T-cell (primary cell): ENCODE measurements around the gene ZC4H2. TPM values are rescaled to one million over a fixed set of nuclear protein-coding genes. Genes with fewer than 3 reads are reported as not detected.
"Not testable (repeated sequence)": the region's sequence is repeated elsewhere in the genome, so short reads cannot be mapped to it uniquely, and the experiment has no call there.

Source experiments
- ATAC-seq, 4 experiments: fragments of 200-7000 bp in 3 of 4; fragments of 150-1000 bp in 1 of 4; cut with Tn5 transposase; replicated peaks in 1 of 4; 1 replicate in 3 of 4; 2 replicates in 1 of 4; pipeline ENCODE4 v1.10.0; 2021; ENCODE audit warnings: moderate library complexity in 3 of 4, mild to moderate bottlenecking in 2 of 4, moderate number of reproducible peaks in 1 of 4
- CTCF ChIA-PET, 2 donors: fragments of 300-600 bp; sonication (Branson Sonifier 250); formaldehyde crosslinking; loops; one replicate each; lab custom pipeline; 2022; ENCODE audit warnings: antibody characterized with exemption in 2 of 2; lab: Charles Lee
- POLR2A ChIA-PET, 2 donors: fragments of 300-600 bp; sonication (Branson Sonifier 250); formaldehyde crosslinking; loops; one replicate each; lab custom pipeline; 2022; ENCODE audit warnings: antibody characterized with exemption in 2 of 2; lab: Charles Lee
- DNase-seq, 35 experiments: peaks; one replicate each; pipeline versions ENCODE4 v3.0.0 to v3.0.0-alpha.2; 2013 to 2023
- H3K27ac ChIP-seq: one replicate; pipeline ENCODE4 v1.5.1; 2013; ENCODE audit warnings: low read length
- H3K27me3 ChIP-seq, 2 experiments: replicated peaks in 1 of 2; 1 replicate in 1 of 2; 2 replicates in 1 of 2; pipeline versions ENCODE4 v1.6.1 to v1.7.0; 2013; ENCODE audit warnings: low read length in 1 of 2, mixed read lengths in 1 of 2; ENCODE audit not compliant: control insufficient read depth in 2 of 2, insufficient read depth in 2 of 2; ENCODE audit errors: extremely low read depth in 1 of 2
- H3K36me3 ChIP-seq, 2 donors: 1 replicate in 1 of 2; 2 replicates in 1 of 2; pipeline versions ENCODE4 v1.6.1 to v1.7.0; 2013; ENCODE audit warnings: low read length in 1 of 2; ENCODE audit not compliant: control insufficient read depth in 2 of 2, insufficient read depth in 1 of 2; ENCODE audit errors: extremely low read depth in 1 of 2
- H3K4me1 ChIP-seq, 2 experiments: 1 replicate in 1 of 2; 2 replicates in 1 of 2; pipeline versions ENCODE4 v1.6.1 to v1.7.0; 2013; ENCODE audit warnings: low read length in 2 of 2, mixed read lengths in 1 of 2; ENCODE audit not compliant: insufficient read depth in 2 of 2, control insufficient read depth in 1 of 2; ENCODE audit errors: extremely low read depth in 1 of 2
- H3K4me3 ChIP-seq, 2 donors: 1 replicate in 1 of 2; 2 replicates in 1 of 2; pipeline versions ENCODE4 v1.5.1 to v1.7.0; 2013; ENCODE audit warnings: mild to moderate bottlenecking in 2 of 2, low read length in 1 of 2, moderate library complexity in 1 of 2; ENCODE audit not compliant: control insufficient read depth in 1 of 2; ENCODE audit errors: extremely low read depth in 1 of 2
- H3K9me3 ChIP-seq: 2 replicates; pipeline ENCODE4 v1.7.0; 2013
- H3K27ac Mint-ChIP-seq, 2 donors: one replicate each; pipeline ENCODE4 v1.8.0; 2020 to 2021; ENCODE audit warnings: mild to moderate bottlenecking in 2 of 2, mixed read lengths in 2 of 2
- H3K27me3 Mint-ChIP-seq, 2 donors: one replicate each; pipeline ENCODE4 v1.8.0; 2021 to 2022; ENCODE audit warnings: mixed read lengths in 2 of 2
- H3K36me3 Mint-ChIP-seq: one replicate; pipeline ENCODE4 v1.8.0; 2021; ENCODE audit warnings: mixed read lengths
- H3K4me1 Mint-ChIP-seq, 3 donors: one replicate each; pipeline ENCODE4 v1.8.0; 2020 to 2022; ENCODE audit warnings: mixed read lengths in 3 of 3, mild to moderate bottlenecking in 1 of 3
- H3K4me3 Mint-ChIP-seq, 3 donors: one replicate each; pipeline ENCODE4 v1.8.0; 2020 to 2022; ENCODE audit warnings: mild to moderate bottlenecking in 3 of 3, mixed read lengths in 3 of 3, moderate library complexity in 3 of 3
- H3K9me3 Mint-ChIP-seq, 3 donors: one replicate each; pipeline ENCODE4 v1.8.0; 2020 to 2022; ENCODE audit warnings: mixed read lengths in 3 of 3
- WGBS: methylation state at CpG from one replicate; pipeline ENCODE4 v1.1.5; 2013; ENCODE audit warnings: missing lambda C conversion rate; ENCODE audit not compliant: insufficient coverage; 5-methylcytosine and 5-hydroxymethylcytosine counted together
- total RNA-seq, 35 experiments: library from RNA in 6 of 35; stranded (reverse) in 6 of 35; fragments of 120-200 nt in 1 of 35; gene quantifications; one replicate each; pipeline versions ENCODE4 v1.2.1 to v1.2.4 and lab custom pipeline; 2013 to 2026

Gene ZC4H2
- total RNA-seq: 10 to 100 TPM in 4 of 5 donors, 1 to 10 TPM in 1; 10.0 to 15.8 (median 11.5) TPM
- 8.3 TPM for total RNA-seq (2013)
- total RNA-seq (lab: John Stamatoyannopoulos, UW): 1.2 to 12.6 (median 7.4) reads per million in 29 experiments

DNA sequence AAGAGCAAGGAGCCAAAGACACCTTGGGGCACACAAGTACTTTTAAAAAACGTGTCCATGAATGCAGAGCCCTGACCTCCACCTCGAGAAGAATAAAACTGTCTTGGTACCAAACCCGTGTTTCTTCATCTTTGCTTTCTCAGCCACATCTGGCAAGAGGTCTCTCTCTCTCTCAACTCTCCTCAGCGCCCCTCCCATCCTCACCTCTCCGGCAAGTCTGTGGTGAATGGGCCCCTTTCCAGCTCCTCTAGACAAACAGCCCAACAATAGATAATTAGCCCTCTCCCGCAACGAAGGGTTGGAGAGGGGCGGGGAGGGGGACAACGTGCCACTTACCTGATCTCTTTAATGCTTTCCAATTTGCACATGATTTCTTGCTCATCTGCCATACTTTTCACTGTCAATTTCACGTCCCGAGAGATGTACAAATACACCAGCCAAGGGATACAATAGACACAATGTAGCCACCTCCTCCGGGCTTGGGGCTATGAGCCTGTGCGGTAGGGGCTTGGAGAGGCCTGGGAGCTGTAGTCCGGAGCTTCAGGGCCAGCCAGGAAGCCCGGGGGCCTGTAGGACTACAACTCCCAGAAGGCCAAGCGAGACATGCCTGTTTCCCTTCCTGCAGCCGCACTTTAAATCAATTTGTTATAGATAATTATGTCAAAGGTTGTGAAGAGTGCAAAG is at the start of gene ZC4H2:
Gene ZC4H2, minus strand, starts transcription at position 462 of the 684 bp plus-strand sequence. Its CDS starts 73 bp downstream, at position 389.
- Histone ChIP-seq H3K4me1 (peaks cover 2 to 9% of the 10 kb centered on the region in 2 experiments), H3K27me3 (no peaks in the 10 kb centered on the region), H3K27ac (peak within 1 kb of the TSS; percentile 12), H3K4me3 (peak within 1 kb of the TSS; percentile 64 to 71), H3K9me3 (peaks cover 2% of the 10 kb centered on the region), H3K36me3 (no peaks in the 10 kb centered on the region)
- peaks cover 23 to 35% (median 25%) of the 10 kb centered on the region in 3 donors for H3K4me1 Mint-ChIP-seq
- peaks cover 0 to 9% of the 10 kb centered on the region in 2 donors for H3K27me3 Mint-ChIP-seq
- whole genome bisulfite sequencing: no CpG with 5 or more reads among the region's 17 CpGs
- ChIA-PET POLR2A (interaction anchor here in 1 of 2 donors (0.7 kb wide), 1 partner anchor 58 kb away, joined by 7 read pairs; no protein-coding TSS in a partner anchor), CTCF (interaction anchor here in 1 of 2 donors (0.5 kb wide), 1 partner anchor 108 kb away, joined by 3 read pairs; no protein-coding TSS in a partner anchor)
- H3K4me3 Mint-ChIP-seq: peak within 1 kb of the TSS; percentile 91 to 92 (median 91)
- DNase-seq (peak; percentile 29 to 76 (median 52)), ATAC-seq (peak; percentile 93 to 98 (median 96))
- peak within 1 kb of the TSS; percentile 68 to 78 for H3K27ac Mint-ChIP-seq
- H3K9me3 Mint-ChIP-seq: peaks cover 0 to 3% (median 0%) of the 10 kb centered on the region in 3 donors
- H3K36me3 Mint-ChIP-seq: peaks cover 14% of the 10 kb centered on the region

DNA sequence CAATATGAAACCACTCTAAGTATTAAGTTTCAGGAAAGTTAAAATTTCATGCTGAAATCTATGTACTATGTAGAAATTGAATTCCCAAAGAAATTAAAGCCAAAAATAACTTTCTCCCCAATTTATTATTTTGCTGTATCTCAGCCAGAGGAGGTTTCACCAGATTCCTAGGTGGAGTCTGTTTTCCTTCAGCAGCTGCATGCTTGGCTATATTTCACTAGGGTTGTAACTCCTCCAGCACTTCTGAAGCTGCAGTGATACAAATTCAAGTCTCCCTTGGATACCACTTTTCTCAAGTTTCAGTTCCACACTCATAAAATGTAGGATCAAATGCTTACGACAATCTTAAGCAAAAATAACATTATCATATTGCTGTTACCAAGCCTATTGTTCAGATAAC is 41.2 kb upstream of the ZC4H2 start:
- peaks cover 0 to 25% of the 10 kb centered on the region in 2 donors for H3K27me3 Mint-ChIP-seq
- H3K4me3 Mint-ChIP-seq: no peak overlapping the region
- Histone ChIP-seq H3K4me3 (no peak overlapping the region), H3K4me1 (no peaks in the 10 kb centered on the region), H3K9me3 (no peaks in the 10 kb centered on the region), H3K36me3 (no peaks in the 10 kb centered on the region), H3K27ac (no peak overlapping the region), H3K27me3 (no peaks in the 10 kb centered on the region)
- peaks cover 16% of the 10 kb centered on the region for H3K36me3 Mint-ChIP-seq
- DNase-seq: no peak
- no peak for ATAC-seq
- CTCF ChIA-PET: no interaction called here
- peaks cover 4 to 7% (median 6%) of the 10 kb centered on the region in 3 donors for H3K9me3 Mint-ChIP-seq
- no peak overlapping the region for H3K27ac Mint-ChIP-seq
- H3K4me1 Mint-ChIP-seq: no peaks in the 10 kb centered on the region
- no CpG with 5 or more reads among the region's 1 CpG for WGBS
- POLR2A ChIA-PET: interaction anchor here in 1 of 2 donors (0.7 kb wide), 1 partner anchor 789 kb away, joined by 3 read pairs; no protein-coding TSS in a partner anchor

DNA sequence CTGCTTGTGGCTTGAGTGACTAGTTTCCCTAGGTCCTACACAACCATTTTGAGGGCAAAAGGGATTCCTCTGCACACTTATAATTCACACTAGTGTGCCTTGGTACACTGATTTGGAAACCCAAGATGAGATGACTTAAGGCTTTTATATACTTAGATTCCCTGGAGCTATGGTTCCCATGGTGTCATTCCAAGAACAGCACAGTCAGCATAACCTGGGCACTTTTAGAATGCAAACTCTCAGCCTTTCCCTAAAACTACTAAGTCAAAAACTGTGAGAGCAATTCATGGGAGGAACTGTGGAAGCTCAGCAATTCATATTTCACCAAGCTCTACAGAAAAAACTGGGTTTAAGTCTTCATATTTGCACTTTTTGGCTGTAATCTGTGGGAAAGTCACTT is 38.0 kb upstream of the ZC4H2 start:
- DNase-seq (no peak), ATAC-seq (no peak)
- Mint-ChIP-seq H3K27ac (no peak overlapping the region), H3K36me3 (peaks cover 4% of the 10 kb centered on the region), H3K4me3 (no peak overlapping the region), H3K9me3 (peaks cover 0 to 3% (median 0%) of the 10 kb centered on the region in 3 donors), H3K4me1 (no peaks in the 10 kb centered on the region), H3K27me3 (peaks cover 0 to 7% of the 10 kb centered on the region in 2 donors)
- H3K27me3 ChIP-seq: no peaks in the 10 kb centered on the region
- ChIA-PET CTCF (no interaction called here), POLR2A (no interaction called here)
- H3K36me3 ChIP-seq: no peaks in the 10 kb centered on the region
- H3K4me1 ChIP-seq: no peaks in the 10 kb centered on the region
- no peak overlapping the region for H3K27ac ChIP-seq
- H3K9me3 ChIP-seq: no peaks in the 10 kb centered on the region
- H3K4me3 ChIP-seq: no peak overlapping the region

- no peak for ATAC-seq
- Mint-ChIP-seq H3K4me1 (no peaks in the 10 kb centered on the region), H3K4me3 (no peak overlapping the region), H3K27ac (no peak overlapping the region), H3K36me3 (peaks cover 2% of the 10 kb centered on the region), H3K9me3 (peaks cover 2 to 22% (median 5%) of the 10 kb centered on the region in 3 donors), H3K27me3 (no peaks in the 10 kb centered on the region)
- H3K27me3 ChIP-seq: no peaks in the 10 kb centered on the region
- H3K4me3 ChIP-seq: no peak overlapping the region
- H3K4me1 ChIP-seq: no peaks in the 10 kb centered on the region
- ChIA-PET CTCF (no interaction called here), POLR2A (no interaction called here)
- H3K36me3 ChIP-seq: no peaks in the 10 kb centered on the region
- DNase-seq: no peak
- H3K27ac ChIP-seq: no peak overlapping the region
- no peaks in the 10 kb centered on the region for H3K9me3 ChIP-seq
Observed at GRCh38 chrX:65009459-65009858, 33.2 kb upstream of the ZC4H2 start.

DNA sequence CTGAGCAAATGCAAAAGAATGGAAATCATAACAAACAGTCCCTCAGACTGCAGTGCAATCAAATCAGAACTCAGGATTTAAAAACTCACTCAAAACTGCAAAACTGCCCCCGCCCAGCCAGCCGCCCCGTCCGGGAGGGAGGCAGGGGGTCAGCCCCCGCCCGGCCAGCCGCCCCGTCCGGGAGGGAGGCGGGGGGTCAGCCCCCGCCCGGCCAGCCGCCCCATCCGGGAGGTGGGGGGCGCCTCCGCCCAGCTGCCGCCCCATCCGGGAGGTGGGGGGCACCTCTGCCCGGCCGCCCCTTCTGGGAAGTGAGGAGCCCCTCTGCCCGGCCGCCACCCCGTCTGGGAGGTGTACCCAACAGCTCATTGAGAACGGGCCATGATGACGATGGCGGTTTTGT is 26.0 kb upstream of the ZC4H2 start:
- DNase-seq, H3K4me1 Mint-ChIP-seq, H3K27me3 ChIP-seq, H3K4me1 ChIP-seq, H3K4me3 Mint-ChIP-seq, H3K36me3 Mint-ChIP-seq, H3K27ac ChIP-seq, H3K9me3 ChIP-seq, H3K36me3 ChIP-seq, ATAC-seq, H3K27me3 Mint-ChIP-seq, H3K4me3 ChIP-seq, H3K27ac Mint-ChIP-seq, CTCF ChIA-PET, POLR2A ChIA-PET: not testable (repeated sequence)
- peaks cover 11 to 20% (median 15%) of the 10 kb centered on the region in 3 donors for H3K9me3 Mint-ChIP-seq
- WGBS: no CpG with 5 or more reads among the region's 26 CpGs

DNA sequence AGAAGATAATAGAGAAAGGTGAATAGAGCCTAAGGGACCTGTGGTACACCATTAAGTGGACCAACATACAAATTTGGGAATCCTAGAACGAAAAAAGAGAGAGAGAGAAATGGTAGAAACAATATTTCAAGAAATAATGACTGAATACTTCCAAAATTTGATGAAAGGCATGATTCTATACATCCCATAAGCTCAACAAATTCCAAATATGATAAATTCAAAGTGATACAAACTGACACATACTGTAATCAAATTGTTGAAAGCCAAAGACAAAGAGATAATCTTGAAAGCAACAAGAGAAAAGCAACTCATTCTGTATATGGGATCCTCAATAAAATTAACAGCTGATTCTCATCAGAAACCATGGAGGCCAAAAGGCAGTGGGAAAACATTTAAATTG is 20.6 kb upstream of the ZC4H2 start:
- Histone ChIP-seq H3K36me3 (peaks cover 0 to 3% of the 10 kb centered on the region in 2 donors), H3K9me3 (no peaks in the 10 kb centered on the region), H3K4me3 (no peak overlapping the region), H3K4me1 (no peaks in the 10 kb centered on the region), H3K27ac (no peak overlapping the region), H3K27me3 (no peaks in the 10 kb centered on the region)
- no peak for DNase-seq
- CTCF ChIA-PET: no interaction called here
- H3K9me3 Mint-ChIP-seq: peaks cover 0 to 6% (median 2%) of the 10 kb centered on the region in 3 donors
- WGBS: no CpG with 5 or more reads among the region's 1 CpG
- peaks cover 4% of the 10 kb centered on the region for H3K36me3 Mint-ChIP-seq
- H3K4me1 Mint-ChIP-seq: no peaks in the 10 kb centered on the region
- H3K4me3 Mint-ChIP-seq: no peak overlapping the region
- no peak for ATAC-seq
- no peak overlapping the region for H3K27ac Mint-ChIP-seq
- POLR2A ChIA-PET: interaction anchor here in 1 of 2 donors (0.6 kb wide), 1 partner anchor 98 kb away, joined by 3 read pairs; no protein-coding TSS in a partner anchor
- no peaks in the 10 kb centered on the region for H3K27me3 Mint-ChIP-seq
